GM06990 (cell line): ENCODE data around the gene DNAJC9.

Experiments used
- DNase-seq: peaks from one replicate; pipeline ENCODE4 v3.0.0-alpha.2; 2011; ENCODE audit not compliant: insufficient read length; ENCODE audit errors: extremely low read depth
- H3K27me3 ChIP-seq: replicated peaks from 2 replicates; pipeline ENCODE4 v1.6.0; 2011; ENCODE audit warnings: low read length; ENCODE audit not compliant: control insufficient read depth, insufficient read depth
- H3K36me3 ChIP-seq: 2 replicates; pipeline ENCODE4 v1.5.1; 2011; ENCODE audit warnings: low read length; ENCODE audit not compliant: control insufficient read depth, insufficient read depth
- H3K4me3 ChIP-seq: replicated peaks from 2 replicates; pipeline ENCODE4 v1.5.1; 2011; ENCODE audit warnings: low read depth, mild to moderate bottlenecking, control low read depth, low read length
- TF ChIP-seq, protein P1 (sequence below): IDR thresholded peaks from 2 replicates; pipeline ENCODE4 v1.5.1; 2011; ENCODE audit warnings: low read length, control low read depth, mild to moderate bottlenecking, inconsistent platforms; ENCODE audit not compliant: insufficient read depth, poor library complexity, severe bottlenecking

Gene DNAJC9

DNA sequence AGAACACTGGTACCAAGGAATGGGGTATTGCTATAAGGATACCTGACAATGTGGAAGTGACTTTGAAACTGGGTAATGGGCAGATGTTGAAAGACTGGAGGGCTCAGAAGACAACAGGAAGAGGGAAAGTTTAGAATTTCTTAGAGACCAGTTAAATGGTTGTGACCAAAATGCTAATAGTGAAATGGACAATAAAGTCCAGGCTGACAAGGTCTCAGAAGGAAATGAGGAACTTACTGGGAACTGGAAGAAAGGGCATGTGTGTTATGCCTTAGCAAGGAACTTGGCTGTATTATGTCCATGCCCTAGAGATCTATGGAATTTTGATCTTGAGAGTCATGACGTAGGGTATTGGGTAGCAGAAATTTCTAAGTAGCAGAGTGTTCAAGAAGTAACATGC is 41.2 kb downstream of the DNAJC9 start:
- Histone ChIP-seq H3K4me3 (no peak overlapping the region), H3K27me3 (no peaks in the 10 kb centered on the region), H3K36me3 (no peaks in the 10 kb centered on the region; the same call in 1 of the 2 replicates)
- TF ChIP-seq, protein P1, sequence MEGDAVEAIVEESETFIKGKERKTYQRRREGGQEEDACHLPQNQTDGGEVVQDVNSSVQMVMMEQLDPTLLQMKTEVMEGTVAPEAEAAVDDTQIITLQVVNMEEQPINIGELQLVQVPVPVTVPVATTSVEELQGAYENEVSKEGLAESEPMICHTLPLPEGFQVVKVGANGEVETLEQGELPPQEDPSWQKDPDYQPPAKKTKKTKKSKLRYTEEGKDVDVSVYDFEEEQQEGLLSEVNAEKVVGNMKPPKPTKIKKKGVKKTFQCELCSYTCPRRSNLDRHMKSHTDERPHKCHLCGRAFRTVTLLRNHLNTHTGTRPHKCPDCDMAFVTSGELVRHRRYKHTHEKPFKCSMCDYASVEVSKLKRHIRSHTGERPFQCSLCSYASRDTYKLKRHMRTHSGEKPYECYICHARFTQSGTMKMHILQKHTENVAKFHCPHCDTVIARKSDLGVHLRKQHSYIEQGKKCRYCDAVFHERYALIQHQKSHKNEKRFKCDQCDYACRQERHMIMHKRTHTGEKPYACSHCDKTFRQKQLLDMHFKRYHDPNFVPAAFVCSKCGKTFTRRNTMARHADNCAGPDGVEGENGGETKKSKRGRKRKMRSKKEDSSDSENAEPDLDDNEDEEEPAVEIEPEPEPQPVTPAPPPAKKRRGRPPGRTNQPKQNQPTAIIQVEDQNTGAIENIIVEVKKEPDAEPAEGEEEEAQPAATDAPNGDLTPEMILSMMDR: no peak
- no peak for DNase-seq

DNA sequence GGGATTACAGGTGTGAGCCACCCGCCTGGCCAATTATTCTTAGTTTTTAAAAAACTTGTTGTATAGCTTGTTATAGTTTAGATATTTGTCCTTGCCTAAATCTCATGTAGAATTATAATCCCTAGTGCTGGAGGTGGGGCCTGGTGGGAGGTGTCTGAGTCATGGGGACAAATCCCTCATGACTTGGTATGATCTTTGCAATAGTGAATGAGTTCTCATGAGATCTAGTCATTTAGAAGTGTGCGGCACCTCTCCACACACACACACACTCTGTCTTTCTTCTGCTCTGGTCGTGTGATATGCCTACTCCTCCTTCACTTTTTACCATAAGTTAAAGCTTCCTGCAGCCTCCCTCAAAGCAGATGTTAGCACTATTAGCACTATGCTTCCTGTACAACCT is 42.0 kb downstream of the DNAJC9 start:
- Histone ChIP-seq H3K36me3 (no peaks in the 10 kb centered on the region; the same call in 1 of the 2 replicates), H3K4me3 (no peak overlapping the region), H3K27me3 (no peaks in the 10 kb centered on the region)
- no peak for DNase-seq
- TF ChIP-seq, protein P1: no peak
